PC-3 (cell line): Measurements from ENCODE around the gene AJAP1. TPM values are rescaled to one million over a fixed set of nuclear protein-coding genes. Genes with fewer than 3 reads are reported as not detected.

ENCODE experiments used
- ATAC-seq: fragments of 200-7000 bp; cut with Tn5 transposase; 2 replicates; pipeline ENCODE4 v1.9.1; 2020; ENCODE audit warnings: mild to moderate bottlenecking, moderate library complexity
- BruUV-seq: library from RNA; stranded (reverse); fragments of 400-500 nt; replicated peaks from 2 replicates; lab custom pipeline; 2021; lab: Mats Ljungman, UMichigan
- CTCF ChIA-PET: fragments of 300-600 bp; sonication (Branson Sonifier 250); formaldehyde crosslinking; loops from one replicate; lab custom pipeline; 2022; ENCODE audit warnings: antibody characterized with exemption; lab: Charles Lee
- POLR2A ChIA-PET: fragments of 300-600 bp; sonication (Branson Sonifier 250); formaldehyde crosslinking; loops from one replicate; lab custom pipeline; 2022; ENCODE audit warnings: antibody characterized with exemption; ENCODE audit not compliant: unreplicated experiment; lab: Charles Lee
- DNase-seq: peaks from one replicate; pipeline ENCODE4 v3.0.0-alpha.2; 2015
- H2AFZ ChIP-seq: fragments of 300-600 bp; sonication (generic); 2 replicates; pipeline ENCODE4 v1.6.0; 2016; ENCODE audit warnings: antibody characterized with exemption, low read length
- H3F3A ChIP-seq: fragments of 300-600 bp; sonication (generic); one replicate; pipeline ENCODE4 v1.6.0; 2017; ENCODE audit warnings: antibody characterized with exemption, low read length, control low read depth, mild to moderate bottlenecking; ENCODE audit not compliant: unreplicated experiment
- H3K27ac ChIP-seq: fragments of 300-600 bp; sonication (generic); 2 replicates; pipeline ENCODE4 v1.5.1; 2016; ENCODE audit warnings: mild to moderate bottlenecking, low read length
- H3K27me3 ChIP-seq: fragments of 300-600 bp; sonication (generic); 2 replicates; pipeline ENCODE4 v1.6.1; 2016; ENCODE audit warnings: low read length, mixed read lengths
- H3K36me3 ChIP-seq: fragments of 300-600 bp; sonication (generic); 2 replicates; pipeline ENCODE4 v1.6.1; 2016; ENCODE audit warnings: low read depth, mixed run types, low read length, mixed read lengths
- H3K4me1 ChIP-seq: fragments of 300-600 bp; sonication (generic); 2 replicates; pipeline ENCODE4 v1.5.1; 2016; ENCODE audit warnings: low read length; ENCODE audit not compliant: insufficient read depth
- H3K4me2 ChIP-seq: fragments of 300-600 bp; sonication (generic); 2 replicates; pipeline ENCODE4 v1.6.0; 2016; ENCODE audit warnings: low read length
- H3K4me3 ChIP-seq: fragments of 300-600 bp; sonication (generic); 2 replicates; pipeline ENCODE4 v1.5.1; 2016; ENCODE audit warnings: mild to moderate bottlenecking, low read length, mixed read lengths
- H3K79me2 ChIP-seq: fragments of 300-600 bp; sonication (generic); 2 replicates; pipeline ENCODE4 v1.6.1; 2017; ENCODE audit warnings: low read length, mixed read lengths
- H3K9ac ChIP-seq: fragments of 300-600 bp; sonication (generic); 2 replicates; pipeline ENCODE4 v1.6.0; 2016; ENCODE audit warnings: mild to moderate bottlenecking, low read length
- H3K9me2 ChIP-seq: fragments of 300-600 bp; sonication (generic); replicated peaks from 2 replicates; pipeline ENCODE4 v1.6.1; 2016; ENCODE audit warnings: mixed run types, low read length, mixed read lengths
- H3K9me3 ChIP-seq: fragments of 300-600 bp; sonication (generic); 2 replicates; pipeline ENCODE4 v1.6.1; 2016; ENCODE audit warnings: low read length, mixed read lengths
- H4K20me1 ChIP-seq: fragments of 300-600 bp; sonication (generic); 2 replicates; pipeline ENCODE4 v1.6.1; 2016; ENCODE audit warnings: low read length, mixed read lengths
- CTCF ChIP-seq: fragments of 300-600 bp; sonication (generic); conservative IDR thresholded peaks from 2 replicates; pipeline ENCODE4 v1.5.1; 2017; ENCODE audit warnings: antibody characterized with exemption, low read depth, mild to moderate bottlenecking, low read length
- EZH2 ChIP-seq: fragments of 300-600 bp; sonication (generic); IDR thresholded peaks from one replicate; pipeline ENCODE4 v1.6.1; 2017; ENCODE audit warnings: antibody characterized with exemption, mild to moderate bottlenecking, low read length; ENCODE audit not compliant: unreplicated experiment
- EZH2phosphoT487 ChIP-seq: fragments of 300-600 bp; sonication (generic); IDR thresholded peaks from 2 replicates; pipeline ENCODE4 v1.6.1; 2018; ENCODE audit warnings: mild to moderate bottlenecking, antibody characterized with exemption, low read length, borderline replicate concordance
- intact Hi-C: fragments of 100-400 bp; cut with micrococcal nuclease; formaldehyde crosslinking; loops from 2 replicates; pipeline ENCODE4 v1.9.0; 2023
- total RNA-seq: library from RNA; depleted of rRNA; stranded (reverse); fragments of >200 nt; gene quantifications from 2 replicates; pipeline ENCODE4 v1.2.3, GENCODE V29; 2014

The AJAP1 gene
- total RNA-seq, 1 experiment from 2014 or later = not detected

- Histone ChIP-seq H4K20me1 (no peaks in the 10 kb centered on the region), H3K4me1 (no peaks in the 10 kb centered on the region), H3K9me3 (0 out of 2 replicates have a peak, but pooled peaks cover 4% of the 10 kb centered on the region), H3K79me2 (no peaks in the 10 kb centered on the region), H2AFZ (no peak overlapping the region), H3K9ac (no peak overlapping the region), H3K9me2 (no peaks in the 10 kb centered on the region), H3K27ac (no peak overlapping the region), H3K4me3 (no peak overlapping the region), H3K27me3 (no peaks in the 10 kb centered on the region), H3K4me2 (no peak overlapping the region), H3F3A (no peaks in the 10 kb centered on the region), H3K36me3 (no peaks in the 10 kb centered on the region)
- DNase-seq (no peak), ATAC-seq (no peak)
- TF ChIP-seq CTCF (no peak), EZH2 (no peak)
- POLR2A ChIA-PET = no interaction called here
- intact Hi-C loops = no loop called here
- CTCF ChIA-PET = no interaction called here
- BruUV-seq = no TSS peak
Measured at GRCh38 chr1:4837031-4837600, 182.7 kb downstream of the AJAP1 start.

DNA sequence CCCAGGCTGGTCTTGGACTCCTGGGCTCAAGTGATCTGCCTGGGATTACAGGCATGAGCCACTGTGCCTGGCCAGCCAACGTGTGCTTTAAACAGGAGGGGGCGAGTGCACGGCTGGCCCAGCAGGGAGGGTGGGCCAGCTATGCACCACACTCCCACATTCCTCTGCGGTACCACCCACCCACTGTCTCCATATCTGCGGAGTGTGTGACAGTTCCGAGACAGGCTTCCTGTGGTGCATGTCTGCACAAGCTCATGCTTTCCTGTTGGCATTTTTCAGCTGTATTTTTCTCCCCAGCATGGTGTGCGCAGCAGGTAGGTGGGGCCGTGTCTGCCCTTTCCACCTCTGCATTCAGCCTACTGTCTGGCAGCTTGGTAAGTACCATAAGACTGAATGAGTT lies 183.3 kb downstream of the AJAP1 start:
- Histone ChIP-seq H3K9me3 (peaks cover 10% of the 10 kb centered on the region; the same call in 1 of the 2 replicates), H3K4me2 (no peak overlapping the region), H3K9me2 (no peaks in the 10 kb centered on the region), H3F3A (no peaks in the 10 kb centered on the region), H4K20me1 (no peaks in the 10 kb centered on the region), H3K79me2 (no peaks in the 10 kb centered on the region), H3K27ac (no peak overlapping the region), H3K4me1 (no peaks in the 10 kb centered on the region), H3K36me3 (no peaks in the 10 kb centered on the region), H2AFZ (no peak overlapping the region), H3K9ac (no peak overlapping the region), H3K27me3 (no peaks in the 10 kb centered on the region), H3K4me3 (no peak overlapping the region)
- DNase-seq = no peak
- intact Hi-C loops = no loop called here
- no peak for TF ChIP-seq EZH2
- CTCF ChIA-PET = no interaction called here
- POLR2A ChIA-PET = no interaction called here
- BruUV-seq = no TSS peak
- no peak for ATAC-seq

DNA sequence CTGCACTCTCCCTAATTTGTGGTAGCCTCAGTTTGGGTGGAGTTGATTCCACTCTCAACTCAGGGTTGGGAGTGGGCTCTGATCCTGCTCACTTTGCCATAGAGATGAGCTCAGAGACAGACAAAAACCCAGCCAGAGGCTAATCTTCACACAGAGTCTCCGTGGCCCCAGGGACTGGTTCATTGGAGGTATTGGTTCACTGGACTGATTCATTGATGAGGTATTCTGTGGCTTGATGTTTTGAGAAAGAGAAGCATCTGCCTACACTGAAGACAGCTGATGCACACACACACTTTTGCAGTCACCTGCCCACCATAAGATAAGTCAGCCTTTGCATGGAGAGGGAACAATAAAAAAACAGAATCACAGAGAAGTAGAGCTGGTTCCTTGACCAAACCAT lies 183.8 kb downstream of the AJAP1 start:
- Histone ChIP-seq H3K9ac (no peak overlapping the region), H3K4me3 (no peak overlapping the region), H3K4me2 (no peak overlapping the region), H3K9me3 (peaks cover 14% of the 10 kb centered on the region; the same call in 1 of the 2 replicates), H3F3A (no peaks in the 10 kb centered on the region), H3K36me3 (no peaks in the 10 kb centered on the region), H3K4me1 (no peaks in the 10 kb centered on the region), H3K9me2 (no peaks in the 10 kb centered on the region), H3K27me3 (no peaks in the 10 kb centered on the region), H2AFZ (no peak overlapping the region), H3K79me2 (no peaks in the 10 kb centered on the region), H3K27ac (no peak overlapping the region), H4K20me1 (no peaks in the 10 kb centered on the region)
- no TSS peak for BruUV-seq
- no peak for ATAC-seq
- intact Hi-C loops = no loop called here
- no peak for DNase-seq
- POLR2A ChIA-PET = no interaction called here
- TF ChIP-seq EZH2 = no peak
- no peak for TF ChIP-seq EZH2phosphoT487
- TF ChIP-seq CTCF = no peak
- CTCF ChIA-PET = no interaction called here
